Fibroblast of skin of abdomen (primary cell): ENCODE data around the gene TIMMDC1.
"Not testable (repeated sequence)": the region's sequence is repeated elsewhere in the genome, so short reads cannot be mapped to it uniquely, and the experiment has no call there.

ENCODE experiments used
- DNase-seq: peaks from one replicate; pipeline ENCODE4 v3.0.0-alpha.2; 2013

The TIMMDC1 gene

DNA sequence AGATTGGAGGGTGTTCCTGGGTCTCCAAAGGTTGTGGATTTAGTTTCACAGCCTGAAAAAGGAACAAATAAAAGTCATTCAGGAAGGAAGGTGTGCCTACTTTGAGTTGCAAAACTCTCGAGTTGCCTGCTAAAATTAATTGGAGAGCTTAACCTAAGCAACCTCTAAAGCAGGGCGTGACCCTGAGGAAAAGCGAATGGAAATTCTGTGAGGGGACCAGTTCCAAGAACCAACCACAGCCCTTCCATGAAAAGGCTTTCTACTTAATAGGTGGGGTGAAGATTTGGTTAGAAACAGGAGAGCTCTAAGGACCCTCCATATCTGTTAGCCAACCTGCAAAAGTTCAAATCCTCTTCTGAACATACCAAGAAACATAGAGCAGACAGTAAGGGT is 59.5 kb downstream of the TIMMDC1 start:
- DNase-seq: no peak

- no peak for DNase-seq
Measured at GRCh38 chr3:119558626-119559317, 60.4 kb downstream of the TIMMDC1 start.

GRCh38 chr3:119559441-119559963 is 61.2 kb downstream of the TIMMDC1 start, which contains the start of gene CD80:
Gene CD80, minus strand, starts transcription at chr3:119559614. Its CDS starts 1,886 bp downstream, at chr3:119557728.
- DNase-seq: peak; percentile 28

- DNase-seq: no peak
Measured at GRCh38 chr3:119560160-119560559, 61.8 kb downstream of the TIMMDC1 start.

DNA sequence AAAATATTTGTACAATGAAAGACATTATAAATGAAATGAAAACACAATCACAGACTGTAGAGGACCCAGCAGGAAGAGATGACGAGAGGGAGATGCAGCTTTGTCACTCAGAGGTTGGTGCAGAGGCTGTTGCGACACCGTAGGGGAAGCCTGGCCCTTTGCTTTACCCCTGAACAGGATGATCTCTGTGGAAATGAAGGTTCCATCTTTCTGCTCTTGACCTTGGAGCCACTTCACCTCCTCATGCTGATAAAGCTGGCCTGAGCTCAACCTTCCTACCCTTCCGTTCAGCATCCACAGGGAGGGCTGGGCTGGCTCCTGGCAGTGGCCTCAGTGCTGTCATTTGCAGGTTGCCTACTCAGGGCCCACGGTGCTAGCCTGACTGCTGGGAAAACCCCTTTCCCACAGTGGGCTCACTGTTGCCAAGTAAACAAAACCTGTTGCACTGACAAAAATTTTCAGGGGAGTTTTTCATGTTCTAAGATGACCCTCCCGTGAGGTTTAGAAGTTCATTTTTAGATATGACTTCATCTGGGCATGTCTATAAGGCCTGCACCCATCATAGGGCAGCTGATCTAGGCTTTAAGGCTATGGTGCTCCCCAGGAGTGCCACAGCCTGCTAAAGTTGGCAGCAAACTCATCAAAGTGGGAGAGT is 64.1 kb downstream of the TIMMDC1 start:
- no peak for DNase-seq

DNA sequence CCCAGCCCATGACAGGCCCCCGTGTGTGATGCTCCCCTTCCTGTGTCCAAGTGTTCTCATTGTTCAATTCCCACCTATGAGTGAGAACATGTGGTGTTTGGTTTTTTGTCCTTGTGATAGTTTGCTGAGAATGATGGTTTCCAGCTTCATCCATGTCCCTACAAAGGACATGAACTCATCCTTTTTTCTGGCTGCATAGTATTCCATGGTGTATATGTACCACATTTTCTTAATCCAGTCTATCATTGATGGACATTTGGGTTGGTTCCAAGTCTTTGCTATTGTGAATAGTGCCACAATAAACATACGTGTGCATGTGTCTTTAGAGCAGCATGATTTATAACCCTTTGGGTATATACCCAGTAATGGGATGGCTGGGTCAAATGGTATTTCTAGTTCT is 65.0 kb downstream of the TIMMDC1 start:
- not testable (repeated sequence) for DNase-seq

DNA sequence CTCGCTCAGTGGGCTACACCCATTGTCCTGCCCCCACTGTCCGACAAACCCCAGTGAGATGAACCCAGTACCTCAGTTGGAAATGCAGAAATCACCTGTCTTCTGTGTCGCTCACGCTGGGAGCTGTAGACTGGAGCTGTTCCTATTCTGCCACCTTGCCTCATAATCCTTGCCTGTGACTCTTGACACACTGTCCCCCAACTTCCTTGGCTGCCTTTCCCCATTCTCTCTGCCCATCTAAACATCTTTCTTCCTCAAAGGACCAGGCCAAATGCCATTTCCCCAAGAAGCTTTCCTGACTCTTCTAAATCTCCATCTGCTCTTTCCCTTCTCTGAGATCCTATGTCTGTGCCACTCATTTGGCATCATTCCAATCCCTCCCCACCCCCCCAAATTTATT is 70.8 kb downstream of the TIMMDC1 start:
- DNase-seq: no peak

DNA sequence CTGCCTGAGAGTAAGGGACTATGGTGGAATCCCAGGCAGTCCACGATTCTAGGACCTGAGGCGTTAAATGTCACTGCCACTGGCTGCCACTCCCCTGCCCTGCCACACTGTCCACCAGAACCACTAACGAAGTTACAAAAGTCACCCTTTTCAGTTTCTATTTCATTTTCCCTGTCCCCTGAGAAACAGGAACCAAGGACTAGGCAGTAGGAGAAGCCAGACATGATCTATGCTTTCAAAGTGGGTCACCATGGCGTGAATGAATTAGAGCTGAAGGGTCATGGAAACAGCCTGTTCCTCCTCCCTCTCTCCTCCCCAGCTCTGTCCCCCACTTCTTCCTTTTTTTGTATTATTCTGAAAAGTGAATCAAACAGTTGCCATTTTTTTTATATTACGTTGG is 71.9 kb downstream of the TIMMDC1 start:
- DNase-seq: no peak

DNA sequence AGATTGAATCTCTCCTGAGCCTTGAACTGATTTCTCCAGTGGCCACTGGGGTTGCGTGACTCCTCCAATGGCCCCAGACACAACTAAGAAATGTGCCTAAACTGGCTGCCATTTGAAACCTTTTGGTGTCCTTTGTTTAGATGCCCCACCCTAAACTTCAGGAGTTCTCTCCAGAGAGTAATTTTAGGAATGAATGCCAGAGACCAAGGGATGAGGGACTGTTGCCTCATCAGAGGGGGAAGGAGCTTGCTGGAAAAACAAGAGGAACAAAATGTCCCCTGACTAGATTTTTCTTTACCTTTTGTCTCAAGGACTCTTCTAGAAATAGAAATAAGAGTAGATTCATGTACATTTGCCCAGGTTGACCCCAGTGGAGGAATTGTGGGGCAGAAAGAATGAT is 72.9 kb downstream of the TIMMDC1 start:
- no peak for DNase-seq

DNA sequence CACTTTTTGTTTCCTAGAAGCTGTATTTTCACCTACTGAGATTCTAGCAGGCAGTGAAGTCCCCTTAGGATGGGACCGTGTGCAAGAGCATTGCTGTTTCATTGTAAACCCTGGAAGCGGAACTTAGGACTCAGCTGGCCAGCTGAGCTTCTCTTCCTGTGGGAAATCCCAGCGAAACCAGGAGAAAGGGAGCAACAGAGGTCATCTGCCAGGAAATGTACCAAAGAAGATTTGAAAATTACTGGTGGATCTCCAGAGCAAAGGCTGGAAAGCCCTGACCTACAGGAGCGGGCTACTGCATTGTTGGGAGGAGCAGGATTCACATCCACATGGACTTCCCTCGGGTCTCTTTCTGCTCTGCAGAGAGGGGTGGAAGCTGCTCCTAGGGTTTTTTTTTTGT is 73.3 kb downstream of the TIMMDC1 start:
- no peak for DNase-seq
